Uterus (tissue), 4 donors: ENCODE measurements around the gene UQCRC1. TPM values are rescaled to one million over a fixed set of nuclear protein-coding genes. Genes with fewer than 3 reads are reported as not detected.

Experiments
- DNase-seq, 2 donors: peaks; one replicate each; pipeline ENCODE4 v3.0.0-alpha.2; 2019 to 2020
- H3K27ac ChIP-seq, 2 donors: fragments of 200-600 bp; sonication (generic); 1 replicate in 1 of 2; 2 replicates in 1 of 2; pipeline ENCODE4 v1.5.1; 2016 to 2018
- H3K27me3 ChIP-seq, 2 donors: fragments of 200-600 bp; sonication (generic); one replicate each; pipeline ENCODE4 v1.5.1; 2018 to 2019; ENCODE audit warnings: control low read depth in 1 of 2
- H3K36me3 ChIP-seq, 2 donors: fragments of 200-600 bp; sonication (generic); one replicate each; pipeline ENCODE4 v1.5.1; 2019; ENCODE audit warnings: control low read depth in 1 of 2
- H3K4me1 ChIP-seq, 2 donors: fragments of 200-600 bp; sonication (generic); one replicate each; pipeline ENCODE4 v1.5.1; 2018 to 2019; ENCODE audit warnings: control low read depth in 1 of 2
- H3K4me3 ChIP-seq, 2 donors: fragments of 200-600 bp; sonication (generic); 1 replicate in 1 of 2; 2 replicates in 1 of 2; pipeline ENCODE4 v1.5.1; 2018 to 2019; ENCODE audit warnings: mild to moderate bottlenecking in 1 of 2
- H3K9me3 ChIP-seq, 2 donors: fragments of 200-600 bp; sonication (generic); one replicate each; pipeline ENCODE4 v1.5.1; 2019; ENCODE audit warnings: control low read depth in 1 of 2
- POLR2A ChIP-seq, 2 donors: fragments of 450-650 bp; IDR thresholded peaks; one replicate each; pipeline ENCODE4 v1.6.1; 2016; ENCODE audit warnings: antibody characterized with exemption in 2 of 2, mild to moderate bottlenecking in 1 of 2, moderate library complexity in 1 of 2
- intact Hi-C: fragments of 100-400 bp; cut with DNase I; formaldehyde crosslinking; loops from one replicate; pipeline ENCODE4 v1.15.1; 2023; ENCODE audit warnings: low total_unique reads
- total RNA-seq, 4 donors: library from RNA; depleted of rRNA in 3 of 4; stranded (reverse); fragments of >200 nt in 3 of 4; gene quantifications; one replicate each; pipeline versions ENCODE4 v1.1.0 to v1.2.4, GENCODE V29; 2014 to 2023
- TF ChIP-seq, protein P1 (sequence below), 4 experiments: fragments of 200-600 bp in 2 of 4; fragments of 450-650 bp in 2 of 4; sonication (generic) in 2 of 4; IDR thresholded peaks; one replicate each; pipeline ENCODE4 v1.5.1; 2016 to 2019; ENCODE audit warnings: antibody characterized with exemption in 4 of 4, mild to moderate bottlenecking in 2 of 4, moderate library complexity in 1 of 4
- donor health status: DM: yes; HTN: yes; CAD: no.

Gene UQCRC1
- total RNA-seq, 4 donors from 2014 or later = 54.4 to 409 (median 155) TPM

DNA sequence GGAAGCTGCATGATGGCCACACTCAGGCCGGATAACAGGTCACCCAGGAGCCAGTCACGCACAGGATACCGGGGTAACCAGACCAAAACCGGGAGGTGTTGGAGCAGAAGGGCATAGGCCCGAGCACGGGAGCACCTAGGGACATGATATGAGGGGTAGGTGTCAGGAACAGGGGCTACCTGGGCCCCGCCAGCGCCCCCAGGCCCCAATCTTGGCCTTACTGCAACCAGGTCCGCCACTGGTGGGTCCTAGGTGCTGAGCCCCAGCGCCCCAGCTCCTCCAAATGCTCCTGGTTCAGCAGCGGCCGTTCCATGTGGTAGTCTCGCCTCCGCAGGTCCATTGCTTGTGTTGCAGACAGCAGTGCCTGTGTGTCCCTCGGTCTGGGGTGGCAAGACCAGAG lies 23.8 kb upstream of the UQCRC1 start:
- Histone ChIP-seq H3K27me3 (no peaks in the 10 kb centered on the region), H3K4me3 (no peak overlapping the region), H3K9me3 (no peaks in the 10 kb centered on the region), H3K4me1 (peaks cover 0 to 5% of the 10 kb centered on the region in 2 donors), H3K36me3 (no peaks in the 10 kb centered on the region), H3K27ac (no peak overlapping the region)
- DNase-seq = no peak
- no peak for TF ChIP-seq POLR2A (IDR thresholded peaks at IDR 0.05)
- TF ChIP-seq, protein P1, sequence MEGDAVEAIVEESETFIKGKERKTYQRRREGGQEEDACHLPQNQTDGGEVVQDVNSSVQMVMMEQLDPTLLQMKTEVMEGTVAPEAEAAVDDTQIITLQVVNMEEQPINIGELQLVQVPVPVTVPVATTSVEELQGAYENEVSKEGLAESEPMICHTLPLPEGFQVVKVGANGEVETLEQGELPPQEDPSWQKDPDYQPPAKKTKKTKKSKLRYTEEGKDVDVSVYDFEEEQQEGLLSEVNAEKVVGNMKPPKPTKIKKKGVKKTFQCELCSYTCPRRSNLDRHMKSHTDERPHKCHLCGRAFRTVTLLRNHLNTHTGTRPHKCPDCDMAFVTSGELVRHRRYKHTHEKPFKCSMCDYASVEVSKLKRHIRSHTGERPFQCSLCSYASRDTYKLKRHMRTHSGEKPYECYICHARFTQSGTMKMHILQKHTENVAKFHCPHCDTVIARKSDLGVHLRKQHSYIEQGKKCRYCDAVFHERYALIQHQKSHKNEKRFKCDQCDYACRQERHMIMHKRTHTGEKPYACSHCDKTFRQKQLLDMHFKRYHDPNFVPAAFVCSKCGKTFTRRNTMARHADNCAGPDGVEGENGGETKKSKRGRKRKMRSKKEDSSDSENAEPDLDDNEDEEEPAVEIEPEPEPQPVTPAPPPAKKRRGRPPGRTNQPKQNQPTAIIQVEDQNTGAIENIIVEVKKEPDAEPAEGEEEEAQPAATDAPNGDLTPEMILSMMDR (IDR thresholded peaks at IDR 0.05) = no peak
- intact Hi-C loops = no loop called here

DNA sequence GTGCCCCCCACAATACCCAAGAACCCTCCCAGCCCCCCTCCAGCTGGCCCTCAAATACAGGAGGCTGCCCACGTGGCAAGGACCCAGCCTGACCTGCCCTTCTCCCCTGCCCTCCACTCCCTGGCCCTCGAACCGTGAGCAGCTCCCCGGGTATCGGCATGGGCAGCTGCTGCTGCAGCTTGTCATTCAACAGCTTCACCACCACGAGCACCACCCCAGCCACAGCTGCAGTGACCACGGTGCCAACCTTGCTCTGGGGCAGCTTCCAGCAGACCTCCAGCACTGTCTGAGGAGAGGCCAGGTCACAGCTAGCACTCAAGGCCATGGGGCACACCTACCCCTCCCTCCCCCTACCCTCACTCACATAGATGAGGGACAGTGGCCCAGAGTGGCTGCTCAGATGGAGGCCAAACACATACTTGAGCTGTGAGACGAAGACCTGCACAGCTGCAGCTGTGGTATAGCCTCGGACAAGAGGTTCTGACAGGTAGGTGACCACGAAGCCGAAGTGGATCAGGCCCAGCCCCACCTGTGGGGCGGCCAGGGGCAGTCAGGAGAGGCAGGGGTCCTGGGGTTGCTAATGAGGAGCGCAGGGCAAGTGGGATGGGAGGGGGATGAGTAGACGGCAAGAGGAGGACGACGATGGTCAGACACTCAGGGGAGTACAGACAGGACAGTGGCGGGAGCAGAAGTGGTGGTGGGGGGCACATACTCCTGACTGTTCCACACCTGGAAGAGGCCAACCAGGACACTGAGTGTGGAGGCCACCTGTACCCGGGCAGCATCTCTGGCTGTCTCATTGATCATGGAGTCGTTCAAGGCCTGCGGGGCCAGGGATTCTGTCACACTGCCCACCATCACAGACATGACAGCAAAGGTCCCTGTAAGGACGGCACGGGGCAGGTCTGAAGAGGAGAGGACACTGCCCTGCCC lies 22.3 kb upstream of the UQCRC1 start:
- Histone ChIP-seq H3K27ac (no peak overlapping the region), H3K4me1 (peaks cover 0 to 5% of the 10 kb centered on the region in 2 donors), H3K36me3 (no peaks in the 10 kb centered on the region), H3K9me3 (no peaks in the 10 kb centered on the region), H3K4me3 (no peak overlapping the region), H3K27me3 (no peaks in the 10 kb centered on the region)
- TF ChIP-seq, protein P1 (IDR thresholded peaks at IDR 0.05) = no peak
- TF ChIP-seq POLR2A (IDR thresholded peaks at IDR 0.05) = no peak
- intact Hi-C loops = no loop called here
- DNase-seq = no peak

DNA sequence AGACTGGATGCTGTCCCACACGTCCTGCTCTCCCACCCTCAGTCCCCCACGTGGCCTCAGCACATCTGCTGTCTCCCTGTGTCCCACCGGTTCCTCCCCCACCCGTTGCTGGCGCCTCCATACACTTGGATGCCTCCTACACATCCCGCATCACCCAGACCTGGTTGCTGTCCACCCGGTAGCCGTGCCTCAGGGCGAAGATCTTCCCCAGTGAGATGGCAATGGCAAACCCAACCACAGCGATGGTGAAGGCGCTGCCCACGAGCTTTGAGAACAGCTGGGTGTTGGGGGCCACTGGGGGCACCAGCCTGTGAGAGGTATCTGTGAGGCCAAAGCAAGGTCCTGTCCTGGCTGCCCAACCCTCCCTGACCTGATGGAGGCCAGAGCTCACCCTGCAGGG lies 21.4 kb upstream of the UQCRC1 start:
- Histone ChIP-seq H3K36me3 (no peaks in the 10 kb centered on the region), H3K27ac (no peak overlapping the region), H3K9me3 (no peaks in the 10 kb centered on the region), H3K4me1 (no peaks in the 10 kb centered on the region), H3K27me3 (no peaks in the 10 kb centered on the region), H3K4me3 (no peak overlapping the region)
- no peak for DNase-seq
- TF ChIP-seq POLR2A (IDR thresholded peaks at IDR 0.05) = no peak
- TF ChIP-seq, protein P1 (IDR thresholded peaks at IDR 0.05) = no peak
- intact Hi-C loops = no loop called here

DNA sequence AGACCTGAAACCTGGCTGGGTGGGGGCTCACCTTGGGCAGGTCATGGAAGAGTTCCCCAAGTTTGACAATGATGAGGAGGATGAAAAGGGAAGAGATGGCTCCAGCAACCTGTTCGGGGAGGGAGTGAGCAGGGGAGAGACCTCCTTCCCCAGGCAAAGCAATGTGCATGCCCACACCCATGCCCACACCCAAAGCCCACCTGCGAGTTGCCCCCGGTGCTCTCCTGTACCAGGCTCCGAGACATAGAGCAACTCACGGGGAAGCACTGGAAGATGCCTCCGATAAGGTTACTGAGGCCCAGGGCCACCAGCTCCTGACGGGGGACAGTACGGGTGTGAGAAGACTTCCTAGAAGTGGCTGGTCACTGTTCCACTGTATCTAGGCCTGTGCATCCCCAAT lies 21.0 kb upstream of the UQCRC1 start:
- H3K27ac ChIP-seq = no peak overlapping the region
- DNase-seq = no peak
- intact Hi-C loops = no loop called here
- no peaks in the 10 kb centered on the region for H3K36me3 ChIP-seq
- H3K27me3 ChIP-seq = no peaks in the 10 kb centered on the region
- TF ChIP-seq, protein P1 (IDR thresholded peaks at IDR 0.05) = no peak
- no peak for TF ChIP-seq POLR2A (IDR thresholded peaks at IDR 0.05)
- no peaks in the 10 kb centered on the region for H3K4me1 ChIP-seq
- H3K9me3 ChIP-seq = no peaks in the 10 kb centered on the region
- H3K4me3 ChIP-seq = no peak overlapping the region

DNA sequence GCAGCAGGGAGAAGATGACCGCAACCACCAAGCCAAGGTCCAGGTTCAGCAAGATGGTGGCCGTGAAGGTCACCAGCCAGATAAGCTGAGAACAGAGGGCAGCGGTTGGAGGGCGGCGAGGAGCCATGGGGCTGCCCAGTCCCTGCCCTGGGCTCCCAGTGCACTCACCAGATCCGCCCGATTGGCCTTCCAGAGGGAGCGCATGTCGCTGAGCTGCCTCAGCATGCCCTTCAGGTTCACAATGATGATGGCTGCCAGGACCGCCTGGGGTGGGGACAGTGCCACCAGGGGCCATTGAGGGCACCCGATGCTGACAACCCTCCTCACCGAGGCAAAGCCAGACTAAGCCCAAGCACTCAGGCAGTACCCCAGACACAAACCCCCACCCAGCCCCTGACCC lies 20.4 kb upstream of the UQCRC1 start:
- H3K27me3 ChIP-seq = no peaks in the 10 kb centered on the region
- DNase-seq = no peak
- H3K27ac ChIP-seq = no peak overlapping the region
- intact Hi-C loops = no loop called here
- no peaks in the 10 kb centered on the region for H3K4me1 ChIP-seq
- no peaks in the 10 kb centered on the region for H3K36me3 ChIP-seq
- TF ChIP-seq POLR2A (IDR thresholded peaks at IDR 0.05) = no peak
- TF ChIP-seq, protein P1 (IDR thresholded peaks at IDR 0.05) = no peak
- no peaks in the 10 kb centered on the region for H3K9me3 ChIP-seq
- no peak overlapping the region for H3K4me3 ChIP-seq
